ENCODE measurements around the gene RFX3.

GRCh38 chr9:3482578-3482977, 43.2 kb downstream of the RFX3 start:
- TF ChIP-seq, protein P1, sequence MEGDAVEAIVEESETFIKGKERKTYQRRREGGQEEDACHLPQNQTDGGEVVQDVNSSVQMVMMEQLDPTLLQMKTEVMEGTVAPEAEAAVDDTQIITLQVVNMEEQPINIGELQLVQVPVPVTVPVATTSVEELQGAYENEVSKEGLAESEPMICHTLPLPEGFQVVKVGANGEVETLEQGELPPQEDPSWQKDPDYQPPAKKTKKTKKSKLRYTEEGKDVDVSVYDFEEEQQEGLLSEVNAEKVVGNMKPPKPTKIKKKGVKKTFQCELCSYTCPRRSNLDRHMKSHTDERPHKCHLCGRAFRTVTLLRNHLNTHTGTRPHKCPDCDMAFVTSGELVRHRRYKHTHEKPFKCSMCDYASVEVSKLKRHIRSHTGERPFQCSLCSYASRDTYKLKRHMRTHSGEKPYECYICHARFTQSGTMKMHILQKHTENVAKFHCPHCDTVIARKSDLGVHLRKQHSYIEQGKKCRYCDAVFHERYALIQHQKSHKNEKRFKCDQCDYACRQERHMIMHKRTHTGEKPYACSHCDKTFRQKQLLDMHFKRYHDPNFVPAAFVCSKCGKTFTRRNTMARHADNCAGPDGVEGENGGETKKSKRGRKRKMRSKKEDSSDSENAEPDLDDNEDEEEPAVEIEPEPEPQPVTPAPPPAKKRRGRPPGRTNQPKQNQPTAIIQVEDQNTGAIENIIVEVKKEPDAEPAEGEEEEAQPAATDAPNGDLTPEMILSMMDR (IDR thresholded peaks at IDR 0.05) = no peak
- no peak for TF ChIP-seq POLR2AphosphoS5 (IDR thresholded peaks at IDR 0.05)
- TF ChIP-seq EP300 (IDR thresholded peaks at IDR 0.05) = no peak
